MG63 (cell line): Measurements from ENCODE around the gene PRKCE. TPM values are rescaled to one million over a fixed set of nuclear protein-coding genes. Genes with fewer than 3 reads are reported as not detected.
"Not testable (repeated sequence)": the region's sequence is repeated elsewhere in the genome, so short reads cannot be mapped to it uniquely, and the experiment has no call there.

Source experiments
- DNase-seq: peaks from one replicate; pipeline ENCODE4 v3.0.0-alpha.2; 2020
- H3K27me3 ChIP-seq: fragments of 250-450 bp; sonication (Bioruptor Pico); 2 replicates; pipeline ENCODE4 v1.5.1; 2020; ENCODE audit warnings: mild to moderate bottlenecking, moderate library complexity
- H3K36me3 ChIP-seq: fragments of 250-450 bp; sonication (Bioruptor Pico); 2 replicates; pipeline ENCODE4 v1.5.1; 2020; ENCODE audit warnings: mild to moderate bottlenecking, moderate library complexity
- H3K4me3 ChIP-seq: fragments of 250-450 bp; sonication (Bioruptor Pico); 2 replicates; pipeline ENCODE4 v1.5.1; 2020; ENCODE audit warnings: mild to moderate bottlenecking, moderate library complexity
- H3K9me3 ChIP-seq: fragments of 250-450 bp; sonication (Bioruptor Pico); 2 replicates; pipeline ENCODE4 v1.5.1; 2020; ENCODE audit warnings: mild to moderate bottlenecking, moderate library complexity
- total RNA-seq: library from RNA; depleted of rRNA; stranded (reverse); fragments of >200 nt; shearing (Covaris generic); gene quantifications from 2 replicates; pipeline ENCODE4 v1.2.3, GENCODE V29; 2014; ENCODE audit warnings: low replicate concordance

The PRKCE gene
- total RNA-seq, 1 experiment from 2014 or later: 16.9 TPM

DNA sequence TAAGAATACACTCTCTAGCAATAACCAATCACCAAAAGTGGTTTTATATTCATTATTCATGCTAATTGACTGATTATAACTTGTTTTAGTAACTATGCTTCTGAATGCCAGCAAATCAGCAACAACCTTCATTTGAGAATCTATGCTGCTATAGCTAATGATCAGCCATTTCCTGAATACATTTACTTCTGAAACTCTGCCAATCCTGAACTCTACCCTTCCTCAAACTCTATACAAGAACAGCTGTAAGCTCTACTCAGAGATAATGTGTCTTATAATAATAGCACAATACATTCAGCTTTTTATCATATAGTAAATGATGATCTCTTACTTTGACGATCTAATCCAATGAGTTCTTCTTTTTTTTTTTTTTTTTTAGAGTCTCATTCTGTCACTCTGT lies 560.0 kb downstream of the PRKCE start:
- Histone ChIP-seq H3K27me3 (no peaks in the 10 kb centered on the region), H3K36me3 (no peaks in the 10 kb centered on the region)
- no peak for DNase-seq

DNA sequence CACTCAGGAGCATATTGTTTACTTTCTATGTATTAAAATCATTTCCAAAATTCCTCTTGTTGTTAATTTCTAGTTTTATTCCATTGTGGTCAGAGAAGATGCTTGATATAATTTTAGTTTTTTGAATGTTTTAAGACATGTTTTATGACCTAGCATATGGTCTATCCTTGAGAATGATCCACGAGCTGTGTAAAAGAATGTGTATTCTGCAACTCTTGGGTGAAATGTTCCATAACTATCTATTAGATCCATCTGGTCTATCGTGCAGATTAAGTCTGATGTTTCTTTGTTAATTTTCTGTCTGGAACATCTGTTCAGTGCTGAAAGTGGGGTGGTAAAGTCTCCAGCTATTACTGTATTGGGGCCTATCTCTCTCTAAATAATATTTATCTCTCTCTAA lies 562.4 kb downstream of the PRKCE start:
- DNase-seq: no peak
- H3K4me3 ChIP-seq: no peak overlapping the region
- no peaks in the 10 kb centered on the region for H3K36me3 ChIP-seq
- no peaks in the 10 kb centered on the region for H3K27me3 ChIP-seq
- peaks cover 44% of the 10 kb centered on the region for H3K9me3 ChIP-seq

More for the DNA sequence above, 560.0 kb downstream of the PRKCE start:
- Histone ChIP-seq H3K4me3 (no peak overlapping the region), H3K9me3 (peaks cover 28% of the 10 kb centered on the region)

- DNase-seq: no peak
- Histone ChIP-seq H3K36me3 (no peaks in the 10 kb centered on the region), H3K9me3 (peaks cover 45% of the 10 kb centered on the region), H3K4me3 (no peak overlapping the region), H3K27me3 (no peaks in the 10 kb centered on the region)
Measured at GRCh38 chr2:46216213-46216612, 564.7 kb downstream of the PRKCE start.

GRCh38 chr2:46223514-46223913 lies 572.0 kb downstream of the PRKCE start:
- not testable (repeated sequence) for H3K4me3 ChIP-seq, H3K36me3 ChIP-seq, DNase-seq, H3K27me3 ChIP-seq
- H3K9me3 ChIP-seq: peaks cover 12% of the 10 kb centered on the region

GRCh38 chr2:46225150-46225625 lies 573.7 kb downstream of the PRKCE start:
- no peaks in the 10 kb centered on the region for H3K27me3 ChIP-seq
- DNase-seq: no peak
- H3K36me3 ChIP-seq: no peaks in the 10 kb centered on the region
- no peaks in the 10 kb centered on the region; the same call in 1 of the 2 replicates for H3K9me3 ChIP-seq
- no peak overlapping the region for H3K4me3 ChIP-seq

- no peak for DNase-seq
- H3K36me3 ChIP-seq: no peaks in the 10 kb centered on the region
- no peaks in the 10 kb centered on the region for H3K27me3 ChIP-seq
- no peak overlapping the region for H3K4me3 ChIP-seq
- no peaks in the 10 kb centered on the region; the same call in 1 of the 2 replicates for H3K9me3 ChIP-seq
Measured at GRCh38 chr2:46225730-46226129, 574.3 kb downstream of the PRKCE start.

- no peaks in the 10 kb centered on the region; the same call in 1 of the 2 replicates for H3K9me3 ChIP-seq
- no peaks in the 10 kb centered on the region for H3K27me3 ChIP-seq
- no peak for DNase-seq
- H3K4me3 ChIP-seq: no peak overlapping the region
- H3K36me3 ChIP-seq: no peaks in the 10 kb centered on the region
Measured at GRCh38 chr2:46226620-46227019, 575.1 kb downstream of the PRKCE start.

GRCh38 chr2:46227022-46227421 lies 575.5 kb downstream of the PRKCE start:
- no peak for DNase-seq
- Histone ChIP-seq H3K4me3 (no peak overlapping the region), H3K36me3 (no peaks in the 10 kb centered on the region), H3K9me3 (no peaks in the 10 kb centered on the region; the same call in 1 of the 2 replicates), H3K27me3 (no peaks in the 10 kb centered on the region)

GRCh38 chr2:46227674-46228289 lies 576.3 kb downstream of the PRKCE start:
- no peak overlapping the region for H3K4me3 ChIP-seq
- H3K36me3 ChIP-seq: no peaks in the 10 kb centered on the region
- no peak for DNase-seq
- no peaks in the 10 kb centered on the region; the same call in 1 of the 2 replicates for H3K9me3 ChIP-seq
- H3K27me3 ChIP-seq: no peaks in the 10 kb centered on the region

DNA sequence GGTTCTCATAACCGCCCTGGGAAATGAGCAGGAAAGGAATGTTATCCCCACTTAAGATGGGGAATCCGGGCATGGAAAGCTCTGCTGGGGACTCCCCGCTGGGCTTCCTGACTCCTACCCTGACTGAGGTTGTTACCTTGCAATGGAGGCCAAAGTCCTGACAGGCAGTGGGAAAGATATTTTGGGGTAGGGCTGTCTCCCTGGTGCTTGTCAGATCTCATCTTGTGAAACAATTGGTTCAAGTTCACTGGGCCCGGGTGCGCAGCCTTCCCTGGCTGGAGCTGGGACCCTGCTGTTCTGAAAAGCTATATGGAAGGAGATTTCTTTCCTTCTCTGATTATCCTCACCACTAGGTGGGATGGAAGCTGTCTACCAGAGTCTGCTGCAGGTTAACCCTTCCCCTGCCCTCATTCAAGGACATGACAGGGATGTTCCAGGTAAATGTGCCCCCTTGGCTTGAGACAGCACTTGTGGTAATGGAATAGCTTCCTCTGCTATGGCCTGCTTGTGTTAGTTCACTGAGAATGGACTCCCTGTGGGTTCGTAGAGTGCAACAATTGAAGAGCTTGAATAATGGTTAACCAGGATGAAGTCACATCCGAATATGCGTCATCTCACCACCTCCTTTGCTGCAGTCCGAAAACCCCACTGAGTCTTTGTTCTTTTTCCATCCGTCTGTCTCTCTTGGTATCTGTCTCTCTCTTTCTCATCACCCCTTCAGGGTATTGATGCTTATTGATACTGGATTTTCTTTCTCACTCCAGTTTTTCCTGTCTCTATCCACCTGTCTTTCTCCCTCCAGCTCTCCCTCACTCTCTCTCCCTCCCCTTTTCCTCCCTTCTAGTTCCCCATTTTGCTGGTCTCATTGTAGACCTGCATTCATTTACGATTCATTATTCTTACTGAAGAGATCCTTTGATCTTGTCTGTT lies 577.9 kb downstream of the PRKCE start:
- Histone ChIP-seq H3K36me3 (no peaks in the 10 kb centered on the region), H3K27me3 (no peaks in the 10 kb centered on the region), H3K4me3 (no peak overlapping the region), H3K9me3 (no peaks in the 10 kb centered on the region)
- DNase-seq: no peak

DNA sequence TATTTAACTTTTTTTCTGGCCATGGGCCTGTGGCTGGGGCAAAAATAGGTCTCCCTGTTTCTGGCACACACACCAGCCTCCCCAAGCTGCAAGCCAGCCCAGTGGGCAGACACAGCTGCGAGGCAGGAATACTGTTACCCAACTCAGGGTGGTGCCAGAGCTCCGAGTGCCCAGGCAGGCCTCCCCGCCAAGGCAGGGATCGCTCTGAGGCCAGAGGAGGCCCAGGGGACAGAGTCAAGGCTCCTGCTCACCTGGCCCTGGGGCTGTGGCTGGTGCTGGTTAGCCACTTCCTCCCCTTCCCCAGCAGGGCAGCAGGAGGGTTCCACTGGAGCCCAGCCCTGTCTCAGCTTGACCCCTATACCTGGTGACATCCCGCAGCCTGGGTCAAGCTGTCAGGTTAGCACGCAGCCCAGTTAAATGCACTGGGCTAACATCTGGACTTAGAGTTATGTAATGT lies 578.7 kb downstream of the PRKCE start:
- DNase-seq: peak; percentile 35
- H3K27me3 ChIP-seq: no peaks in the 10 kb centered on the region
- no peaks in the 10 kb centered on the region for H3K36me3 ChIP-seq
- H3K4me3 ChIP-seq: no peak overlapping the region
- no peaks in the 10 kb centered on the region for H3K9me3 ChIP-seq

DNA sequence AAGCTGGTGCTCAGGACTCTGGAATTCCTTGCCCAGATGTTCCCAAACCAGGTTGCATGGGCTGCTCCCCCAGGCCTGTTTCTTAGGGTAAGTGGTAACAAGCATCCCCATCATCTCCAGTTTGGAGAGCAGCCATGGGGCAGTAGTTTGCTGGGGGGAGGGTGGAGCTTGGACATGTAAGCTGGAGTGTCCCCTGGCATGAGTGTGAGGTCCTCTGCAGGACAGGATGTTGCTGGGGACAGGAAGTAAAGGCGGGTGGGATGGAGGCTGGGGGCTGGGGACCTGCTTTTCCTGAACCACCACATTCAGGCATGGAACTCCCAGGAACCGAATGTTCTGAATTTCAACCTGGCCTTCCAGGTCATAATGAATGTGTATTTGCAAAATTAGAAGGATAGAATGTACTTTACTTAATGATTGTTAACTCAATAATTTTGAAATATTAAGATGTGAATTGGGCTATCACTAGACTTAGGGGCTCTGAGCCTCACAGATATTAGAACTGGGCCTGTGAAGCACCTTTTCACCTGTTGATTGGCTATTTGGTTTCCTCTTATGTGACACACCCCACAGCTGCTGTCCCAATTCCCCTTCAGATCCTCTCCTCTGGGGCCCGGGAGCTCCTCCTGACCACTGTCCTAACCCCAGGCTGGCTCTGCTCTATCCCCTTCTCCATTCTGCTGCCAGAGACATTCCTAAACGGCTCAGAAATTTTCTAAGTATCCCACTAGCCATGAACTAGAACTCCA lies 579.4 kb downstream of the PRKCE start:
- H3K4me3 ChIP-seq: no peak overlapping the region
- no peaks in the 10 kb centered on the region for H3K9me3 ChIP-seq
- DNase-seq: no peak
- H3K36me3 ChIP-seq: no peaks in the 10 kb centered on the region
- H3K27me3 ChIP-seq: no peaks in the 10 kb centered on the region

DNA sequence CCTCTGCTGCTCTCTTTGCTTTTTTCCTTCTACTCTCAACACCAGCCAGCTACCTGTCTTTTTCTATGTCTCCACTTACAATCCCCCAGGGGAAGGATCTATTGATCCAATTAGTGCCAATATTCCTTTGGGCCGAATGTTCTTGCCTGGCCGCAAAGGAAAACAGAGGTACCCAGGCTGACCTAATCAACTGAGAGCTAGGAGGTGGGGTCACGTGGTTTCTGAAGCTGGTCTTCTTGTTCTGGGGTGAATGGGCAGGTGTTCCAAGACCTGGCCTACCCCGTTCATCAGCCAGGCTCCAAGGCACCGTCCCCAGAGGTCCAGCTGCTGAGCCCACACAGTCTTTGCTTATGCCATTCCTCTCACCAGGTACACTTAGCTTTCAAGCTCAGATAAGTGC lies 580.2 kb downstream of the PRKCE start:
- DNase-seq: no peak
- Histone ChIP-seq H3K4me3 (no peak overlapping the region), H3K27me3 (no peaks in the 10 kb centered on the region), H3K9me3 (no peaks in the 10 kb centered on the region), H3K36me3 (no peaks in the 10 kb centered on the region)

- H3K9me3 ChIP-seq: no peaks in the 10 kb centered on the region
- no peak overlapping the region for H3K4me3 ChIP-seq
- peak; percentile 79 for DNase-seq
- no peaks in the 10 kb centered on the region for H3K27me3 ChIP-seq
- no peaks in the 10 kb centered on the region for H3K36me3 ChIP-seq
Measured at GRCh38 chr2:46232860-46233259, 581.4 kb downstream of the PRKCE start.

GRCh38 chr2:46236006-46236875 lies 584.8 kb downstream of the PRKCE start:
- no peak overlapping the region for H3K4me3 ChIP-seq
- no peaks in the 10 kb centered on the region for H3K9me3 ChIP-seq
- DNase-seq: peak; percentile 75
- no peaks in the 10 kb centered on the region for H3K27me3 ChIP-seq
- no peaks in the 10 kb centered on the region for H3K36me3 ChIP-seq
